Measurements from ENCODE around the gene SLCO1A2. TPM values are rescaled to one million over a fixed set of nuclear protein-coding genes. Genes with fewer than 3 reads are reported as not detected.

SLCO1A2 gene
- polyA plus RNA-seq, 3 donors = not detected

GRCh38 chr12:21341769-21342168 is 7.1 kb upstream of the SLCO1A2 start:
- Mint-ChIP-seq H3K4me1 (no peaks in the 10 kb centered on the region), H3K27ac (no peak overlapping the region), H3K27me3 (ENCODE audit: low read depth in 3 of 3) (peaks cover 0 to 1% (median 0%) of the 10 kb centered on the region in 3 donors), H3K9me3 (peaks cover 0 to 2% (median 0%) of the 10 kb centered on the region in 7 donors), H3K4me3 (no peak overlapping the region), H3K36me3 (no peaks in the 10 kb centered on the region)
- no peak overlapping the region for H3K4me2 ChIP-seq (replicated peaks; ENCODE audit: extremely low read depth, low read length, poor library complexity, severe bottlenecking)
- no peak for TF ChIP-seq CTCF (IDR thresholded peaks at IDR 0.05)
- H3K36me3 ChIP-seq (replicated peaks in 1 of 2; ENCODE audit: control insufficient read depth in 1 of 2, insufficient read depth in 2 of 2, low read length in 2 of 2) = no peaks in the 10 kb centered on the region
- H3K27ac ChIP-seq (ENCODE audit: low read depth in 1 of 2, low read length in 2 of 2) = no peak overlapping the region
- H3K27me3 ChIP-seq (ENCODE audit: control insufficient read depth in 2 of 2, insufficient read depth in 2 of 2, low read length in 2 of 2) = no peaks in the 10 kb centered on the region
- H3K9ac ChIP-seq (ENCODE audit: insufficient read depth, low read length, poor library complexity, severe bottlenecking) = no peak overlapping the region
- H3K4me3 ChIP-seq (replicated peaks in 1 of 3; ENCODE audit: low read depth in 2 of 3, low read length in 3 of 3) = no peak overlapping the region
- no peaks in the 10 kb centered on the region for H3K79me2 ChIP-seq (ENCODE audit: insufficient read depth, low read length)
- no peak overlapping the region for H2AFZ ChIP-seq (ENCODE audit: insufficient read depth, low read depth, low read length, poor library complexity, severe bottlenecking)
- no peaks in the 10 kb centered on the region for H4K20me1 ChIP-seq (ENCODE audit: insufficient read depth, low read length)
- no peaks in the 10 kb centered on the region for H3K9me3 ChIP-seq (replicated peaks in 1 of 2; ENCODE audit: control insufficient read depth in 1 of 2, insufficient read depth in 1 of 2, low read length in 2 of 2)
- DNase-seq = no peak
- H3K4me1 ChIP-seq (ENCODE audit: control insufficient read depth in 1 of 2, insufficient read depth in 2 of 2, low read length in 2 of 2) = no peaks in the 10 kb centered on the region
- WGBS (ENCODE audit: insufficient coverage) = no CpG with 5 or more reads among the region's 4 CpGs
- intact Hi-C loops (cut with micrococcal nuclease) = no loop called here

- intact Hi-C loops (cut with micrococcal nuclease) = no loop called here
- H3K27me3 Mint-ChIP-seq (ENCODE audit: low read depth in 3 of 3) = peaks cover 0 to 1% (median 0%) of the 10 kb centered on the region in 3 donors
- 70% methylated on average over 2 of the region's 6 CpGs for WGBS (ENCODE audit: insufficient coverage)
- Histone ChIP-seq H3K36me3 (replicated peaks in 1 of 2; ENCODE audit: control insufficient read depth in 1 of 2, insufficient read depth in 2 of 2, low read length in 2 of 2) (no peaks in the 10 kb centered on the region), H2AFZ (ENCODE audit: insufficient read depth, low read depth, low read length, poor library complexity, severe bottlenecking) (no peak overlapping the region), H3K4me2 (replicated peaks; ENCODE audit: extremely low read depth, low read length, poor library complexity, severe bottlenecking) (no peak overlapping the region), H3K79me2 (ENCODE audit: insufficient read depth, low read length) (no peaks in the 10 kb centered on the region), H3K27me3 (ENCODE audit: control insufficient read depth in 2 of 2, insufficient read depth in 2 of 2, low read length in 2 of 2) (no peaks in the 10 kb centered on the region), H3K9ac (ENCODE audit: insufficient read depth, low read length, poor library complexity, severe bottlenecking) (no peak overlapping the region), H4K20me1 (ENCODE audit: insufficient read depth, low read length) (no peaks in the 10 kb centered on the region), H3K9me3 (replicated peaks in 1 of 2; ENCODE audit: control insufficient read depth in 1 of 2, insufficient read depth in 1 of 2, low read length in 2 of 2) (no peaks in the 10 kb centered on the region), H3K27ac (ENCODE audit: low read depth in 1 of 2, low read length in 2 of 2) (no peak overlapping the region), H3K4me1 (ENCODE audit: control insufficient read depth in 1 of 2, insufficient read depth in 2 of 2, low read length in 2 of 2) (no peaks in the 10 kb centered on the region), H3K4me3 (replicated peaks in 1 of 3; ENCODE audit: low read depth in 2 of 3, low read length in 3 of 3) (no peak overlapping the region)
- H3K4me1 Mint-ChIP-seq = no peaks in the 10 kb centered on the region
- H3K36me3 Mint-ChIP-seq = no peaks in the 10 kb centered on the region
- no peak overlapping the region for H3K27ac Mint-ChIP-seq
- no peak for DNase-seq
- H3K4me3 Mint-ChIP-seq = no peak overlapping the region
- TF ChIP-seq CTCF (IDR thresholded peaks at IDR 0.05) = no peak
- H3K9me3 Mint-ChIP-seq = peaks cover 0 to 2% (median 0%) of the 10 kb centered on the region in 7 donors
These were observed 5.7 kb upstream of the SLCO1A2 start for GRCh38 chr12:21340403-21340802.
